SU-DHL-6 (cell line): ENCODE data around the gene THSD7A.

Experiments
- CTCF ChIP-seq: fragments of 200-600 bp; sonication (generic); IDR thresholded peaks from one replicate; pipeline ENCODE4 v1.5.1; 2017; ENCODE audit warnings: antibody characterized with exemption, mild to moderate bottlenecking, low read length, moderate library complexity; ENCODE audit not compliant: insufficient read depth, poor library complexity, severe bottlenecking
- EZH2phosphoT487 ChIP-seq: fragments of 200-600 bp; sonication (generic), shearing (Covaris generic); conservative IDR thresholded peaks from 2 replicates; pipeline ENCODE4 v1.6.1; 2018; ENCODE audit warnings: mild to moderate bottlenecking, antibody characterized with exemption, low read length, moderate library complexity, mixed read lengths

GRCh38 chr7:11620406-11621253 is 211.4 kb downstream of the THSD7A start:
- TF ChIP-seq CTCF = no peak
- TF ChIP-seq EZH2phosphoT487 = no peak
